ENCODE data around the gene RALGAPA2.

Gene RALGAPA2

GRCh38 chr20:20752712-20753111 is 40.3 kb upstream of the RALGAPA2 start:
- no peak for TF ChIP-seq CTCF (IDR thresholded peaks at IDR 0.05; ENCODE audit: control insufficient read depth, insufficient read depth, low read depth, low read length, missing control alignments)
- DNase-seq (ENCODE audit: low read depth): no peak
- H3K4me3 ChIP-seq (ENCODE audit: control insufficient read depth, low read depth, low read length): no peak overlapping the region

DNA sequence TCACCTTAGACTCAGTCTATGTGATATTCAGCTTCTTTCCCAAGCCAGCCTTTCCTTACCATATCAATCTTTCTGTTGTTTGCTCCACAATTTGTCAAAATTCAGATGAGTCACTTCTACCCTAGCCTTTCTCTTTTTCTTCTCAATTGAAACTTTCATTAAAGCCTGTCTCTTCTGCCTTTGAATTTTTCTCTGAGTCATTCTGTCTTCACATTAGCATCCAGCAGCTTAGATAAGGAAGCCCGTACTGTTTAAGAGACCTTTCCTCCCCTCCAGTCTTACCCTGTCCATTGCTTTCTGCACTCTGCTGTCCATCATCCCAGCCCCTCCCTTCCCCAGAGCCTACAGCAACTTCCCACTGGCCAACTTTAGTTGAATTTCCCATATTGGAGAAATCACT is 34.9 kb upstream of the RALGAPA2 start:
- no peak overlapping the region for H3K4me3 ChIP-seq (ENCODE audit: control insufficient read depth, low read depth, low read length)
- no peak for DNase-seq (ENCODE audit: low read depth)
- TF ChIP-seq CTCF (IDR thresholded peaks at IDR 0.05; ENCODE audit: control insufficient read depth, insufficient read depth, low read depth, low read length, missing control alignments): no peak

- TF ChIP-seq CTCF (IDR thresholded peaks at IDR 0.05; ENCODE audit: control insufficient read depth, insufficient read depth, low read depth, low read length, missing control alignments): no peak
- H3K4me3 ChIP-seq (ENCODE audit: control insufficient read depth, low read depth, low read length): no peak overlapping the region
- no peak for DNase-seq (ENCODE audit: low read depth)
Observed at GRCh38 chr20:20744170-20744725, 31.8 kb upstream of the RALGAPA2 start.

- no peak for DNase-seq (ENCODE audit: low read depth)
- TF ChIP-seq CTCF (IDR thresholded peaks at IDR 0.05; ENCODE audit: control insufficient read depth, insufficient read depth, low read depth, low read length, missing control alignments): no peak
- no peak overlapping the region for H3K4me3 ChIP-seq (ENCODE audit: control insufficient read depth, low read depth, low read length)
Observed at GRCh38 chr20:20743511-20744169, 31.2 kb upstream of the RALGAPA2 start.

- no peak for TF ChIP-seq CTCF (IDR thresholded peaks at IDR 0.05; ENCODE audit: control insufficient read depth, insufficient read depth, low read depth, low read length, missing control alignments)
- DNase-seq (ENCODE audit: low read depth): no peak
- no peak overlapping the region for H3K4me3 ChIP-seq (ENCODE audit: control insufficient read depth, low read depth, low read length)
Observed at GRCh38 chr20:20741087-20742045, 28.9 kb upstream of the RALGAPA2 start.

GRCh38 chr20:20740541-20740940 is 28.1 kb upstream of the RALGAPA2 start:
- H3K4me3 ChIP-seq (ENCODE audit: control insufficient read depth, low read depth, low read length): no peak overlapping the region
- no peak for DNase-seq (ENCODE audit: low read depth)
- TF ChIP-seq CTCF (IDR thresholded peaks at IDR 0.05; ENCODE audit: control insufficient read depth, insufficient read depth, low read depth, low read length, missing control alignments): no peak

Data from AG09309 (cell line).